Middle frontal gyrus (tissue), 1 donor: ENCODE results near the gene SORL1-AS1.

Source experiments
- DNase-seq: peaks from one replicate; pipeline ENCODE4 v3.0.0-alpha.2; 2015; ENCODE audit warnings: low spot score; ENCODE audit errors: extremely low spot score

Gene SORL1-AS1

GRCh38 chr11:121394785-121395184 is 58.0 kb downstream of the SORL1-AS1 start:
- no peak for DNase-seq

GRCh38 chr11:121393855-121394254 is 58.9 kb downstream of the SORL1-AS1 start:
- DNase-seq: no peak

GRCh38 chr11:121391914-121392313 is 60.9 kb downstream of the SORL1-AS1 start:
- no peak for DNase-seq

- no peak for DNase-seq
Measured at GRCh38 chr11:121389651-121390050, 63.1 kb downstream of the SORL1-AS1 start.
